Mesothelial cell of epicardium (in vitro differentiated cells): ENCODE results near the gene TTC7B. TPM values are rescaled to one million over a fixed set of nuclear protein-coding genes. Genes with fewer than 3 reads are reported as not detected.
A peak's percentile ranks its signal among the peaks of the same experiment; 100 is the strongest.

Experiments used
- DNase-seq, 2 experiments: peaks; one replicate each; pipeline ENCODE4 v3.0.0; 2021; ENCODE audit warnings: low spot score in 2 of 2; ENCODE audit not compliant: unreplicated experiment in 2 of 2
- H3K27ac Mint-ChIP-seq: 2 replicates; pipeline ENCODE4 v1.8.0; 2021; ENCODE audit warnings: mixed read lengths
- H3K27me3 Mint-ChIP-seq: 2 replicates; pipeline ENCODE4 v1.8.0; 2021; ENCODE audit warnings: low read depth, mixed read lengths
- H3K36me3 Mint-ChIP-seq: 2 replicates; pipeline ENCODE4 v1.8.0; 2021; ENCODE audit warnings: mixed read lengths
- H3K4me1 Mint-ChIP-seq: 2 replicates; pipeline ENCODE4 v1.8.0; 2021; ENCODE audit warnings: mixed read lengths
- H3K4me3 Mint-ChIP-seq: 2 replicates; pipeline ENCODE4 v1.8.0; 2021; ENCODE audit warnings: mild to moderate bottlenecking, moderate library complexity, mixed read lengths
- H3K9me3 Mint-ChIP-seq: 2 replicates; pipeline ENCODE4 v1.8.0; 2021; ENCODE audit warnings: mixed read lengths
- CTCF ChIP-seq: fragments of 200-600 bp; sonication (generic); IDR thresholded peaks from one replicate; pipeline ENCODE4 v1.5.0; 2021; ENCODE audit warnings: antibody characterized with exemption; ENCODE audit not compliant: unreplicated experiment
- total RNA-seq: library from RNA; stranded (reverse); gene quantifications from 3 replicates; pipeline ENCODE4 v1.2.1, GENCODE V29; 2021

The TTC7B gene
- total RNA-seq, 1 donor from 2014 or later = 56.5 TPM

GRCh38 chr14:90575781-90576180, 240.4 kb downstream of the TTC7B start:
- peaks cover 19% of the 10 kb centered on the region for H3K4me1 Mint-ChIP-seq
- H3K36me3 Mint-ChIP-seq = peaks cover 17% of the 10 kb centered on the region
- no peaks in the 10 kb centered on the region for H3K27me3 Mint-ChIP-seq
- no peak for TF ChIP-seq CTCF
- no peaks in the 10 kb centered on the region for H3K9me3 Mint-ChIP-seq
- no peak overlapping the region for H3K4me3 Mint-ChIP-seq
- no peak overlapping the region for H3K27ac Mint-ChIP-seq
- no peak for DNase-seq

- DNase-seq = no peak
- peaks cover 22% of the 10 kb centered on the region for H3K36me3 Mint-ChIP-seq
- H3K4me1 Mint-ChIP-seq = peaks cover 18% of the 10 kb centered on the region
- no peaks in the 10 kb centered on the region for H3K9me3 Mint-ChIP-seq
- H3K4me3 Mint-ChIP-seq = no peak overlapping the region
- TF ChIP-seq CTCF = no peak
- H3K27ac Mint-ChIP-seq = no peak overlapping the region
- no peaks in the 10 kb centered on the region for H3K27me3 Mint-ChIP-seq
Measured at GRCh38 chr14:90575336-90575735, 240.9 kb downstream of the TTC7B start.

- Mint-ChIP-seq H3K4me3 (no peak overlapping the region), H3K9me3 (no peaks in the 10 kb centered on the region), H3K27me3 (no peaks in the 10 kb centered on the region), H3K27ac (no peak overlapping the region), H3K4me1 (peaks cover 20% of the 10 kb centered on the region), H3K36me3 (peaks cover 24% of the 10 kb centered on the region)
- no peak for DNase-seq
- TF ChIP-seq CTCF = no peak
Measured at GRCh38 chr14:90574188-90575131, 241.8 kb downstream of the TTC7B start.

- no peak for DNase-seq
- Mint-ChIP-seq H3K27ac (peak overlapping the region; percentile 12), H3K27me3 (no peaks in the 10 kb centered on the region), H3K36me3 (peaks cover 24% of the 10 kb centered on the region), H3K4me1 (peaks cover 25% of the 10 kb centered on the region), H3K9me3 (no peaks in the 10 kb centered on the region), H3K4me3 (no peak overlapping the region)
- no peak for TF ChIP-seq CTCF
Measured at GRCh38 chr14:90573385-90574105, 242.7 kb downstream of the TTC7B start.

GRCh38 chr14:90572441-90573150, 243.6 kb downstream of the TTC7B start:
- Mint-ChIP-seq H3K36me3 (peaks cover 24% of the 10 kb centered on the region), H3K9me3 (no peaks in the 10 kb centered on the region), H3K27ac (no peak overlapping the region), H3K27me3 (no peaks in the 10 kb centered on the region), H3K4me1 (peaks cover 33% of the 10 kb centered on the region), H3K4me3 (no peak overlapping the region)
- TF ChIP-seq CTCF = no peak
- no peak for DNase-seq
